ENCODE results near the gene ADAMTS1.

DNA sequence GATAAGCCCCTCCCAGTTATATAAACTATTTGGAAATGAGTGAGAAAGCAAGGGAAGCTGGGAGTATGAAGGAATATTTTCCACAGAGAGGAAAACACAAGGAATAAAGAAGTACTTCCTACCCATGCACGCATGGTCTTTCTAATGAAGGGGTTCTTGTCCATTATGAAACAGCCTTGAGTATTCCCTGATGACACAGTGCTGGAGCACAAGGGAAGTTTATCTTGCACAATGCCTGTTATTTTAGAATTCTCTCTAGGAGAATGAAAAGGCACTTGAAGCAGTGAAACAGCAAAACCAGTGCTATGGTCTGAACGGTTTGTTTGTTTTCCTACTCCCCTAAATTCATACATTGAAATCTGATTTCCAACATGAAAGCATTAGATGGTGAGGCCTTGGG is 38.6 kb upstream of the ADAMTS1 start:
- TF ChIP-seq CTCF (IDR thresholded peaks at IDR 0.05) (no peak), EP300 (IDR thresholded peaks at IDR 0.05) (no peak)
